ENCODE measurements around the gene MLLT10. TPM values are rescaled to one million over a fixed set of nuclear protein-coding genes. Genes with fewer than 3 reads are reported as not detected.
A peak's percentile ranks its signal among the peaks of the same experiment; 100 is the strongest.

The MLLT10 gene
- total RNA-seq, 1 donor from 2014 or later = 15.8 TPM

DNA sequence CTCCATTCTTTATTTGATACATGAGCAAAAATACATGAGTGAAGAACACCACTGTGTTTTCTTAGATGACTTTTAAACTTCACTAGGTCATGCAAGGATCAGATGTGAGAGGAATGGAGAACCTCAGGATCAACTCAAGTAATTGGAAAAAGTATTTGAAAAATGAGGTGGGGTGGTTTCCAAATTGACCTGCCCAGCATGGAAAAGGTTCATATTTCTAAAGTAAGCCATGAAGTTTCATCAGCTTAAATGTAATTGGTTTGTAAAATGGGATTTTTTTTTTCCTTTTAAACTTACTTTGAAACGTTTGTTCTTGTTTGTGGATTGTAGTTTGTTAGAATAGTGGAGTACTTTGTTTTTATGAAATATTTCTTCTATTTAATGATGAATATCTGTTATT is 134.8 kb downstream of the MLLT10 start:
- H3K4me3 ChIP-seq (ENCODE audit: low read depth, low read length) = no peak overlapping the region
- DNase-seq (ENCODE audit: low read depth) = no peak
- TF ChIP-seq CTCF (conservative IDR thresholded peaks at IDR 0.05; ENCODE audit: low read depth, low read length) = no peak

DNA sequence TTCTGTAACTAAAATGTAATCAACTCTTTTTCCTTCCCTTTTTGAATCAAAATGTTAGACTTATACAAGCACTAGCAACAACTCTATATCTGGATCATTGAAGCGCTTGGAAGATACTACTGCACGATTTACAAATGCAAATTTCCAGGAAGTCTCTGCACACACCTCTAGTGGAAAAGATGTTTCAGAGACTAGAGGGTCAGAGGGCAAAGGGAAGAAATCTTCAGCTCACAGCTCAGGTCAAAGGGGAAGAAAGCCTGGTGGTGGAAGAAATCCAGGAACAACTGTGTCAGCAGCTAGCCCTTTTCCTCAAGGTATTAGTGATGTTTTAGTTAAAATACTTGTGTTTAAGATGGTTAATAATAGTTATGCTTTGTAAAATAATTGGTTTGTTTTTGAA is 136.4 kb downstream of the MLLT10 start:
- DNase-seq (ENCODE audit: low read depth) = no peak
- no peak for TF ChIP-seq CTCF (conservative IDR thresholded peaks at IDR 0.05; ENCODE audit: low read depth, low read length)
- H3K4me3 ChIP-seq (ENCODE audit: low read depth, low read length) = no peak overlapping the region

GRCh38 chr10:21673668-21674067 is 139.6 kb downstream of the MLLT10 start:
- no peak for DNase-seq (ENCODE audit: low read depth)

DNA sequence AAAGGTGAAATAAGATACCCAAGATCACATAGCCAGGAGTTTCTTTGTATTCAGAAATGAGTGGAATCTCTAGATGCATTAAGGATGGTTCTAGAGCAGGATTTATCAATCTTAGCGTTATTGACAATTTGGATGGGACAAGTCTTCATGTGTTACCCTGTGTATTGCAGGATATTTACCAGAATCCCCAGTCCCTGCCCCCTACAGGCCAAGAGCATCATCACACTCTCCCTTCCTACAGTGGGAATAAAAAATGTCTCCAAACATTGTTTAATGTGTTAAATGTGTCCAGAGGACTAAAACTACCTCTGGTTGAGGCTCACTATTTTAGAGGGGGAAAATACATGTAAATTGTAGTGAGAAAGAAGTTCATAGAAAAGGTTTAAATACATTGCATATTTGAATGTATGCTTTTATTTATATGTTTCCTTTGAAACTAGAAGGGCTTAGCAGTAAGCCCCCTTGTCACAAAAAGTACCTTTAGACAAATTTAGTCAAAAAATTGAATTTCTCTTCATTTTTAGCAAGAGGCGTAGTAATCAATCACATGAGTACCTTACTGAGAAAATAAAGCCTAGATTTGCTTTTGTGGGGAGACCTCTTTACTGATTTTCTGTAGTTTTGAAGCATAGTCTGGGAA is 141.2 kb downstream of the MLLT10 start:
- no peak overlapping the region for H3K4me3 ChIP-seq (ENCODE audit: low read depth, low read length)
- TF ChIP-seq CTCF (conservative IDR thresholded peaks at IDR 0.05; ENCODE audit: low read depth, low read length) = peak; percentile 83
- DNase-seq (ENCODE audit: low read depth) = no peak

More at GRCh38 chr10:21673668-21674067, 139.6 kb downstream of the MLLT10 start:
- TF ChIP-seq CTCF (conservative IDR thresholded peaks at IDR 0.05; ENCODE audit: low read depth, low read length) = no peak
- no peak overlapping the region for H3K4me3 ChIP-seq (ENCODE audit: low read depth, low read length)

- H3K4me3 ChIP-seq (ENCODE audit: low read depth, low read length) = no peak overlapping the region
- TF ChIP-seq CTCF (conservative IDR thresholded peaks at IDR 0.05; ENCODE audit: low read depth, low read length) = no peak
- no peak for DNase-seq (ENCODE audit: low read depth)
Observed at GRCh38 chr10:21677551-21677950, 143.5 kb downstream of the MLLT10 start.

DNA sequence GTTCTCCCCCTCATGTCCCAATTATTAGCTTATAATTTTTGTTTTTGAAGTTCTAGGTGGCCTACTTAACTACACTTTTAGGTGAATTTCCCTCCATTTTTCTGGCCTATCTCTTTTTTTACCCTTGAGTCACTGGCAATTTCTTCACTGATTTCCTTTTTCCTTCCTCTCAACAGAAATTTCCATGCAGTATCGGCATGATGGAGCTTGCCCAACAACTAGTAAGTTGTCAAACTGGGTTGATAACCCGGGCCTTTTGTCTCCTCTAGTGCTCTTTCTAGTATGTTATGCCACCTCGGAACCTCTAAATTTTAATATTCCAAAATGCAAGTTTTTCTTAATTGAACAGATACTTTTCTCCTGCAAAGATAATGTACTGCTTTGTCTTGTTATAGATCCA is 147.1 kb downstream of the MLLT10 start:
- TF ChIP-seq CTCF (conservative IDR thresholded peaks at IDR 0.05; ENCODE audit: low read depth, low read length) = no peak
- no peak for DNase-seq (ENCODE audit: low read depth)

More for the DNA sequence above, 147.1 kb downstream of the MLLT10 start:
- no peak overlapping the region for H3K4me3 ChIP-seq (ENCODE audit: low read depth, low read length)
